Stimulated activated CD4-positive, alpha-beta T cell treated with anti-CD3 and anti-CD28 coated beads, Interleukin-12 subunit alpha, Interleukin-12 subunit beta, amount 100 ng/mL, for 4 hours (primary cell): Measurements from ENCODE around the gene UCP2.

Experiments
- DNase-seq: peaks from one replicate; pipeline ENCODE4 v3.0.0-alpha.2; 2020

The UCP2 gene

DNA sequence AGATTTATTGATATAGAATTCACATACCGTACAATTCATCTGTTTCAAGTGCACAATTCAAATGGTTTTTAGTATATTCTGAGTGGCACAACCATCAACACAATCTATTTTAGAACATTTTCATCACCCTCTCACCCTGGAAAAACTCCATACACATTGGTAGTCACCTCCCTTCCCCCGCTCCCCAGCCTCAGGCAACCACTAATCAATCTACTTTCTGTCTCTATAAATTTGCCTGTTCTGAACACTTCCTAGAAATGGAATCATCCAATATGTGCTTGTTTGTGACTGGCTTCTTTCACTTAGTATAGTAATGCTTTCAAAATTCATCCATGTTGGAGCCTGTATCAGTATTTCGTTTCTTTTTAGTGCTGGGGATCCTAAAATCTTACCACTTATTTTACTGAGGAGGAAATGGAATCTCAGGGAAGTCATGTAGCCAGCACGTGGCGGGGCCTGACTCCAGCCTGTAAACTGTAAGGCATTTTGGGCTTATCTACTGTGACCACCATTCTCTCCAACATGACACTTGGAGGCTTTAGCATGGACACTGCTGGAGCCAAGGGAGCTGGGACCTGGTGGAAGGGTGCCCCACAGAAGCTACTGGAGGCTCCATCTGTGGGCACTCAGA lies 27.1 kb upstream of the UCP2 start:
- no peak for DNase-seq

DNA sequence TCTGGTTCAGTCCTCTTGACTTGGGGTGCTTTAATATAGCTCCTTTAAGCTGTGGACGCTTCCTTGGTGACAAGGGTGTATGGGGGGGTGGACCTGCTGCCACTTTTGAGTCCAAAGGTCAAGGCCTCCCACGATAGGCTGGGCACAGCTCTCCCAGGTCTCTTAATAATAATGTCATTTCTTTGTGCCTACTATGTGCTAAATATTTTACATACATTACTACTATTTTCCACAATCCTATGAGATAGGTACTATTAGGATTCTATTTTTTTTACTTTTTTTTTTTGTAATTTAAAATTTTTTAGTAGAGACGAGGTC lies 26.5 kb upstream of the UCP2 start:
- DNase-seq = no peak

DNA sequence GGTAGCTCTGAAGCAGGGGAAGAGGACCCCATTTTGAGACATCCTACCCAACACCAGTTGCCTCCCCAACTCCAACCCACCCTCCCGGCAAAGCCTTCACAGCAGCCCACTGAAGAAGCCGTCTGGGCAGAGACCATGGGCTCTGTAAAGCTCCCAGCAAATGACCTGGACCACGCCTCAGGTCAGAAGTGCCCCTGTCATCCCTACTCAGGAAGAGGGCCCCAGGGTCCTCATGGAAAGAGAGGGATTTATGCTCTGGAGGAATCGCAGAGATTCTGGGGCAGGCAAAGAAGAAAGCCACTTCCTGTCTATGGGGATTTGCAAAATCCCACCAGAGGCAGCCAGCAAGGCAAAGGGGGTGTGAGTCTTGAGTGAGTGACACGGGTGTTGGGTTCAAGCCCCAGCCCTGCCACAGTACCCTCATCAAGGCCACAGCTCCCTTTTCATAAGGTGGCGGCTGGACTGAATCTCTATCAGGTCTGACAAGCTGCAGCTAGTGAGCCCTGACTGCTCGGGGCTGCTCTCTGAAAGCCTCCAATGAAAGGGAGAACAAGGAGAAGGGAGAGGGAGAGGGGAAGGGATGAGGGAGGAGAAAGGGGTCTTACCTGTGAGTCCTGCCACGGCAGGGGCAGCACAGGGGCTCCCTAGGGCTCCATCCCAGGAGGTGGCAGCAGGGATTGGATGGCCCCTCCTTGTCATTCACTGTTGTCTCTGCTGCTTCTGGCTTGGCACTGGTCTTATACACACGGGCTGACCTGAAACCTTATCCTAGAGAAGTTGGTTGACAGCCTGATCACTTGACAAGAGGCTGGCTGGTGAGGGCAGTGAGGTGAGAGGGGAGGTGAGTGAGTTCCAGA lies 26.0 kb upstream of the UCP2 start, which contains the start of gene UCP3:
TSS of gene UCP3 (minus strand) at position 713 of the 857 bp plus-strand sequence. CDS start 2,043 bp downstream, outside the sequence.
- no peak for DNase-seq

DNA sequence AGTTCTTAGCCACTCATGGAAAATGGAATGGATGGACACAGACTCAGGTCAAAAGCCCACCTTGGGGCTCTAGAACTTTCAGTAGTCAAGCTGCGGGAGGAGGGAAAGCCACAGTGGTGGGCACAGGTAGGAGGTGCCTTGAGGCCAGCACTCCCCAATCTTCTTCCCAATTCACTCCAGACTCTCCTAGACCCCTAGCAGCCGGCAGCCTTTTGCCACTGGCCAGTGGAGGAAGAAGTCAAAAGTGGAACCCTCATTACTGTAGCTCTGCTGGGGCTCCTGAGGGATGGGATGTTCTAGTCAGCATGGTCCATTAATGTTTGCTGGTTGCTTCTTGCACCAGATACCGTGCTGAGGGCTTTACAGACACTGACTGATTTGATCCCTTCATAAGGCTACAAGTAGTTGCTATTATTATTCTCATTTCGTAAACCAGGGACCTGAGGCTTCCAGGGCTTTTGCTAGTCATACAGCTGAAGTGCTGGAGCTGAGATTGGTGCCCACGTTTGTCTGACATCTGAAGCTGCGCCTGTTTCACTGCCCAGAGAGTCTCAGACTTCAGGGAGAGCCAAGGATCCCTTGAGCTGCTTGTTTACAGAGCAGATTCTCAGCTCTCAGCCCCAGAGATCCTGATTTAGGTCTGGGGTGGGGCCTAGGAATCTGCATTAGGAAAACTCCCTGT lies 25.2 kb upstream of the UCP2 start:
- DNase-seq = no peak

DNA sequence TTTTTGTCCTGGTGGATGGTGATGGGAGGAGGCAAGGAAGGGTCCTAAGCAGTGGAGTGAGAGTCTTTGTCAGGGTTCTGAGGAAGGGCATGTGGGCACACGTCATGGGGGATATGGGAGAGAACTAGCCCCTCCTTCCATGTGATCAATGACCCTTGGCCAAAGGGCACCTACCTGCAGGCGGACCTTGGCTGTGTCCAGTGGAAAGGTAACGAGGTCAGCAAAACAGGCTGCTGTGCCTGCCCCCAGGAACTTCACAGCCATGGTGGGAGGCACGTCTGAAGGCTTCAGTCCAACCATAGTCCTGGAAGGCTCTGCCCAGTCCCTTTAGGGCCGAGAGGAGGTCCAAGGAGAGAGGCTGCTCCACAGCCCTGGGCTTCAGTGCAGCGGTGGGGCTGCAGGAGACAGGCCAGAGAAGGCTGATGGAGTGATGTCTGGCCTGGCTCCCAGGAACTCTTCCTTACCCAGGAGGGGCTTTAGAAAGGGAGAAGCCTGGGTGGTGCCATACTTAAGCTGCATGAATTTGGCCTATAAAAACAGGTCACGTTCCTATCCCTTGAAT lies 24.2 kb upstream of the UCP2 start:
- no peak for DNase-seq

DNA sequence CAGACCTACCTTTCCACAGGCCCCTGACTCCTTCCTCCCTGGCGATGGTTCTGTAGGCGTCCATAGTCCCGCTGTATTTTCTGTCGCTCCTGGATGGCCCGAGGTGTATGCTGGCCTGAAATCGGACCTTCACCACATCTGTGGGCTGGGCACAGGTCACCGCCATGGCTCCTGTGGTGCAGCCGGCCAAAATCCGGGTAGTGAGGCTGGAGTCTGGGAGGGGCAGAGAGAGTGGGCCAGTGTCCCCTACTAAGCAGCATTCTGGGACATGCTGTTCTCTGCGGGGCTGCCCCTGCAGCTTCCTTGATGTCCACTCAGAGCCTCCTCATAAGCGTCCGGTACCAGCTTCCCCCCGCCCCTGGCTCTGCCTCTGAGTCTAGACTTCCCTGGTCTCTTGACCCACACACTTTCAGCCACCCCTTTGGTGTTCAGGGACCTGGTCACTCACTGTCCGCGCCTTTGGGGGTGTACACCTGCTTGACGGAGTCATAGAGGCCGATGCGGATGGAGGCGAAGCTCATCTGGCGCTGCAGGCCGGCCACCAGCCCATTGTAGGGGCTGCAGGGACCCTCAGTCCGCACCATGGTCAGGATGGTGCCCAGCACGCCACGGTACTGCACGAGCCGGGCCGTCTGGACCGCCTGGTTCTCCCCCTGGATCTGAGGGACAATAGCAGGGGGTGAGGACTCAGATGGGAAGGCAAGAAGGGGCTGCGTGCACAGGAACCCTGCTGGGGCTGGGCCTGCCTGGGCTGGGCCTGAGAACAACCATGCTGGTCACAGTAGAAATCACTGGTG lies 23.3 kb upstream of the UCP2 start:
- no peak for DNase-seq

DNA sequence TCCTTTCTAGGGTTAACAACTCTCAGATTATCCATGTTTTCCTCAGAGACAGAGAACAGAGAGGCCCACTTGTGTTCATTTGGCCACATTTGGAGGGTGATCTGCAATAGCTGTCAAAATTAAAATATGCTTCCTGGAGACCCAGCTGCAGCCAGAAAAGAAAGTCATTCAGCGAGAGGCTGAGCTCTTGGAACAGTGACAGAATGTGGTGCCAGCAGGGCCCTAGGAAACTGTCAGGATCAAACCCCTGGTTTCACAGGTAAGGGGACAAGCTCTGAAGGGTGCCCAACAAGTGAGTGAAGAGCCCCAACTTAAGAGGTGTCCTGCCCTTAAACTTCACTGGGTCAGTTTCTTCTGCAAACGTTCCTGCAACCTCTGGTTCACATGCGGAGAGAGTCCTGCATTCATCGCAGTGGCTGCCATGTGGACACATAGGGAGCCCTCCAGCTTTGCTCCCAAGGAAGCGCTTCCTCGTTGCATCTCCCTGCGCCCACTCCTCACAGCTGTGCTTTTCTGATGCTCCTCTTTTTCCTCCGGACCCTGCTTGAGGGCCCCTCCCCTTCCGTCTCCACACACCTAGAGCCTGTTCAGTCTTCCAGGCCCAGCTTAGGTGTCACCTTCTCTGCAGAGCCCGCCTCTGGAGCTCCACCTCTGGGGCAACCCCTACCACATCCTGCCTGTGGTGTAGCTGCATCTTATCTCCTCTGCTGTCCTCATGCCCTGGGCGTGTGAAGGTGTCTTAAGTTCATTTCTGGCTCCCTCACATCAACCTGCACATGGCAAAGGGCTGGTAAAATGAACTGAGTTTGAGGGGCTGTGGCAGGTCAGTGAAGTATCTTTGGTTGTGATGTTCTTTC lies 22.3 kb upstream of the UCP2 start:
- peak; percentile 61 for DNase-seq

DNA sequence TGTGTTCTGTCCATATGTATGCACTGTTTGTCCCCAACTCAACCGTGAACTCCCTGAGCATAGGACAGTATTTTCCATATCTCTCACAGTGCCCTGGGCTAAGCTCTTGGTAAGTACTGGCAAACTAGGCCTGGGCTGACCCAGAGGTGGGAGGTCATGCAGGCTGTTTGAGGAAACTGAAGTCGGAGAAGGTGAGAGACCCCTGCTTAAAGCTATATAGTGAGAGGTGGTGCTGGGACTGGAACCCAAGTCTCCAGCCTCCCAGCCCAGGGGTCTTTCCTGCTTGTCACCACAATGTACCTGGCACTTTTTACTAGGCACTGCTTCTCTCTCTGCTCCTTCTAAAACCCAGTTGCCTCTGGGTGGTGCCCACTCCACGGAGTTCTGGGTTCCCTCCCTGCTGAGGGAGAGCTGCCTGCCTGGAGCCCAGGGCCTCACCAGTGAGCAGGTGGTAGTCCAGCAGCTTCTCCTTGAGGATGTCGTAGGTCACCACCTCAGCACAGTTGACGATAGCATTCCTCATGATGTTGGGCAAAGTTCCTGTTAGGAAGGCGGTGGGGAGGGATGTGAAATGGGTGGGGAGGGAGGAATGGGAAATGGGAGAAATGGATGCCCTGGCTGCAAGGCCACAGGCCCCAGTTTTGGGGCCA lies 21.5 kb upstream of the UCP2 start:
- DNase-seq = no peak

DNA sequence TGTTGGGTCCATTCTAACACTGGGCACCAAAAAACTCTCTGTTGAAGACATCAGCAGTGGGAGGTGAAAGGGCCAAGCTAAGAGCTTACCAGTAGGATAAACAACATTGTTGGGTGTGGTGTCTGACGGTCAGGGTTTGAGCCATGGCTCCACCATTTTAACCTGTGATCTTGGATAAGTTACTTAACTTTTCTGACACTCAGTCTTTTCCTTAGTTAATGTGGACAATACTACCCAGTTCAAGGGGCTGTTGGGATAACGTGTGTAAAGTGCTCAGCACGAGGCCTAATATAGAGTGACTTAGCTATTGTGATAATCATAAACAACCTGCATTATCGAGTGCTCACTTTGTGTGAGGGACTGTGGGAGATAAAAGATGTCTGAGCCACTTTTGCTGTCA lies 20.2 kb upstream of the UCP2 start:
- no peak for DNase-seq

DNA sequence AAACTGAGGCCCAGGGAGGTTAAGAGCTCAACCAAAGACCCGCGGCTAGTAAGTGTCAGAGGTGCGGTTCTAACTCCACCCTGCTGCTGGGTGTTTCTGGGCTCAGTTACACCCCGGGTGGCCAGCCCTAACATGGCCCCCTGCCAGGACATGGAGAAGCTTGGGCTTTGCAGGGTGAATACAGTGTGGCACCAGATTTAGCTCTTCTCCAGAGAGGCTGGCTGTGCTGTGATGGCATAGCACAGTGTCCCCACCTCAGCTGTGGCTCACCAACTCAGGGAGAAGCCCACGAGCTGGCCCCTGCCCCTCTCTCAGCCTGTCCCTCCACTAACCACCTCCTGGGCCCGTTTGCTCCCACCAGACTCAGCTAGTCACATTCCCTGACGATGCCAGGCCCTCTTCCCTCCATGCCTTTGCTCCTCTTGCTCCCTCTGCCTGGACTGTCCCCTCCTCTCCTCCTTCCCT lies 19.2 kb upstream of the UCP2 start:
- DNase-seq = no peak

DNA sequence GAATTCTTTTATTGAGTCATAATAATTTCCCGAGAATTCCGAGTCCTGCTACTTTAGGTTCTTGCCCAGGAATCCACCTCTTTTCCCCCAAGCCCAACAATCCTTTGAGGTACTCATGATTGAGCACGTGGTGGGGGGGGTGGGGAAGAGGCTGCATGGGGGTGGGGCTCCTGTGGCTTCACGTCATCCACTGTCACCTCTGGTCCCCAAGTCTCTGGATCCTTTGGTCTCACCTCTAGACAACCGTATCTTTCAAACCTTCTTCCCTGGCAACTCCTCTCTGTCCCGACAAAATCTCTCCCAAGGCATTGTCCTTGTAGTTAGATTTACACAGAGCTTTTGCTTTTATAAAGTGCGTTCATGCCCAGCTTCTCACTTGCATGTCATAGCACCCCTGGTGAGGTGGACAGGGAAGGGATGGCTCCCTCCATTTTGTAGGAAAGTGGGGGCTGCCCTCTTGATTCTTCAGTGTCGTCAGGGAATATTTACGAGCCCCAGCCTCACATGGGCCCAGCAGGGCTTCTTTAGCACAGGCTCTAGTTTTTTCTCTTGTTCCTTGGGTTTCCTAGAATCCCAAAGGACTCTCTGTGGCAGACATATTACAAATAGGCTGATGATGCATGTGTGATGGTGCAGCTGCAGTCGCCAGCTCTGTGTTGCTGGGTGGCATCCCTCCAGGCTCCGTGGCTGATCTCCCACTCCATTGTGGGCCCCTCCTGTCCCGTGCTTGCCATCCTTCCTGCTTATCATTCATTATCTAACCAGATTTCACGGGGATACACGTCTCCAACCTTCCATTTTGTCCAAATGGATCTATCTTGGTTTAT lies 17.9 kb upstream of the UCP2 start:
- no peak for DNase-seq

DNA sequence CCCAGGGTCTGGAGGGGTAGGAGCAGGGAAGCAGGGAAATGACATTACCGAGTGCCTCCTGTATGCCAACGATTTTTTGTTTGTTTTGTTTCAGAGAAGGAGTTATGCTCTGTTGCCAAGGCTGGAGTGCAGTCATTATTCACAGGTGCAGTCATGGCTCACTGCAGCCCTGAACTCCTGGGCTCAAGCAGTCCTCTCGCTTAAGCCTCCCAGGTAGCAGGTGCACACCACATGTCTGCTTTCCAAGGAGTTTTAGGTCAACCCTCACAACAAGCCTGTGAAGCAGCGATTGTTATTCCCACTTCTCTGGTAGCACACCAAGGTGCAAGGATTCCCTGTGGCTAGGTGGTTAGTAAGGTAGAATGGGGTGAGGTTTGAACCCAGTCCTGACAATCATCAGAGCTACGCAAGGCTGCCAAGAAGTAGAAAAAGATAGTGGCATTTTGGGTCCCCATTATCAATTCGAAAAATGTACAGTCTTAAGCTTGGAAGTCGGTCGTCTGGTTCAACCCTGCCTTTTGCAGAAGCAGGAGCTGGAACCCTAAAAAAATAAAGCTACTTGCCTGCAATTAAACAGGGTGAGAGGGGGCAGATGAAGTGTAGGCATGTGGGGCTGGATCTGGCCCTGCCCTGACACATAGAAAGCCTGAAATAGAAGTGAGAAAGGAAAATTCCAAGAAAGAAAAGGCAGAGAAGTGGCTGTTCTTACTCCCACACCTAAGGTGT lies 17.1 kb upstream of the UCP2 start:
- no peak for DNase-seq

DNA sequence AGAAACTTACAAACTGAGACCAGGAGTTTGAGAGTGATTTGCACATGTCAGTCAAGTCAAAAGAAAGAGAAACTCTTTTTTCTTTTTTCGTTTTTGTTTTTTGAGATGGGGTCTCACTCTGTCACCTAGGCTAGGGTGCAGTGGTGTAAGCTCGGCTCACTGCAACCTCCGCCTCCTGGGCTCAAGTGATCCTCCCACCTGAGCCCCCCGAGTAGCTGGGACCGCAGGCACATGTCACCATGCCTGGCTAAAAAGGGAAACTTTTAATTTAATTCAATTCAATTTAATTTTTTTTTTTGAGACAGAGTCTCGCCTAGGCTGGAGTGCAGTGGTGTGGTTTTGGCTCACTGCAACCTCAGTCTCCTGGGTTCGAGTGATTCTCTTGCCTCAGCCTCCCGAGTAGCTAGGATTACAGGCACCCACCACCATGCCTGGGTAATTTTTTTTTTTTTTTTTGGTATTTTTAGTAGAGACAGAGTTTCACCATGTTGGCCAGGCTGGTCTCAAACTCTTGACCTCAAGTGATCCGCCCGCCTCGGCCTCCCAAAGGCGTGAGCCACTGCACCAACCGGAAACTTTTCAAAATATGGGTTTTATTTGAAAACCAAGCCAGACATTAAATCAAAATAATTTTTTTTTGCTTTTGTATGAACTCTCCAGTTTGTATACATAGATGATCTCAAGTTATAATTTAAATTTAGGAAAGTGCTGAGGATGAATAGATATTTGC lies 16.4 kb upstream of the UCP2 start:
- no peak for DNase-seq

DNA sequence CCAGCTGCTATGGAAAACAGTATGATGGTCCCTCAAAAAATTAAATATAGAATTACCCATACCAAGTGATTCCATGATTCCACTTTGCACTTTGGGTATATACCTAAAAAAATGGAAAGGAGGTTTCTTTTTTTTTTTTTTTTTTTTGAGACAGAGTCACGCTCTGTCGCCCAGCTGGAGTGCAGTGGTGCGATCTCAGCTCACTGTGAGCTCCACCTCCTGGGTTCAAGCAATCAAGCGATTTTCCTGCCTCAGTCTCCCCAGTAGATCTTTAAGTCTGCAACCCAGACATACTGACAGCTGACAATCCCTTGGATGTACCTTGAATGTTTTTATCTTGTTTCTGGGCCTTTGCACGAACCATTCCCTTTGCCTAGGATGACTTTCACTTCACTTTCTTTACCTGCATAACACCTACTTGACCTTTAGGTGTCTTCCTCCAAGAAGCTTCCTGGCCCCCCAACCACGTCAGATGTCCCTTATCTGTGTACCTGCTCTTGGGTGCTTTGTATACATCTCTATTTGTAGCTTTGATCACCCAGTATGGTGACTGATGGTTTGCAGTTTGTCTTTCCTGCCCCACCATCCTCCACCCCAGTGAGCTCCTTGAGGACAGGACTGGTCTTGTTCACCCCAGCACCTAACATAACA lies 14.6 kb upstream of the UCP2 start:
- no peak for DNase-seq

DNA sequence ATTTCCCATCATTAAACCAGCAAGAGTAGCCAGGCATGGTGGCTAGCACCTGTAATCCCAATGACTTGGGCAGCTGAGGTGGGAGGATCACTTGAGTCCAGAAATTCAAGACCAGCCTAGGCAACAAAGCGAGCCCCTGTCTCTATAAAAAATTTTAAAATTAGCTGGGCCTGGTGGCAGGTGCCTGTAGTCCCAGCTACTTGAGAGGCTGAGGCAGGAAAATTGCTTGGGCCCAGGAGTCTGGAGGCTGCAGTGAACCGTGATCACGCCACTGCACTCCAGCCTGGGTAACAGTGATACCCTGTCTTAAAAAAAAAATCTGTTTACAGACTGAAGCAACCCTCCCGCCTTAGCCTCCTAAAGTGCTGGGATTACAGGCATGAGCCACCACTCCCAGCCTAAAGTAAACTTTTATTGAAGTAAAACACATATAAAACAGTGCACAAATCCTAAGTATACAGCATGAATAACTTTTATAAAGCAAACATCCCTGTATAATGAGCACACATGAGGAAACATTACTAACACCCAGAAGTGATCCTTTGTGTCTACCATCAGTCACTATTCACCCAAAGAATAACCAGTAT lies 13.6 kb upstream of the UCP2 start:
- no peak for DNase-seq

DNA sequence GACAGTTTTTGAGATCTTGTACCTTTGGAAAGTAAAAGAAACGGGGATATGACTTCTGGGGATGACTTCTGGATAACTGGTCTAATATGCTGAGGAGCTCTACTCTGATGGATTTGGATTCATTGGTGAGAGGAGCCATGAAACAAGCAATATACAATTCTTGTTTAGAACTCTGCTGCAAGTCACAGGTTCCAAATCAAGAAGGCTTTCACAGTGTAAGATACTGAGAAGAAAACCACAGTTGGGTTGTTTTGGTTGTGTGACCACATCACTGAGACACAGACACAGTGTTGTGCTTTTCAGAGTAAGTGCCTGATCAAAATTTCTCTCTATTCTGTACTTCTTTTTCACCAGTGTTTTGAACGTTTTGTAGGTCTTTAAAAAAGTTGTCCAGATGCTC lies 13.1 kb upstream of the UCP2 start:
- DNase-seq = no peak

DNA sequence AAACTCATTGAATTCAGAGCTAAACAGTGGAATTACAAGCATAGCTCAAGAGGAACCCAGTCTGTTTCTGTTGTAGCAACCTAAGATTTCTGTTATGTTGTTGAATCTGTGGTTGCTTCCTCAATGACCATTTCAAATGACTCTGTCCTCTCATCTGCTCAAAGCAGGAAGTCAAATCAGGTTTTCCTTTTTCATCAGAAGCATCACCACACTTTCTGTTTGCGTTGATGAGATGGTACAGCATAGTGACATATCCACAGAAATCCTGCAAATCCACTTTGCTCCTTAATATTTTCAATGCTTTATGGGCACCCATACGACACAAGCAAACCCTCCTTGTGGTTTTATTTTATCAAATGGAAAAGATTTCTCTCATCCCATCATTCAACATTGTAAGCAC lies 12.6 kb upstream of the UCP2 start:
- no peak for DNase-seq

DNA sequence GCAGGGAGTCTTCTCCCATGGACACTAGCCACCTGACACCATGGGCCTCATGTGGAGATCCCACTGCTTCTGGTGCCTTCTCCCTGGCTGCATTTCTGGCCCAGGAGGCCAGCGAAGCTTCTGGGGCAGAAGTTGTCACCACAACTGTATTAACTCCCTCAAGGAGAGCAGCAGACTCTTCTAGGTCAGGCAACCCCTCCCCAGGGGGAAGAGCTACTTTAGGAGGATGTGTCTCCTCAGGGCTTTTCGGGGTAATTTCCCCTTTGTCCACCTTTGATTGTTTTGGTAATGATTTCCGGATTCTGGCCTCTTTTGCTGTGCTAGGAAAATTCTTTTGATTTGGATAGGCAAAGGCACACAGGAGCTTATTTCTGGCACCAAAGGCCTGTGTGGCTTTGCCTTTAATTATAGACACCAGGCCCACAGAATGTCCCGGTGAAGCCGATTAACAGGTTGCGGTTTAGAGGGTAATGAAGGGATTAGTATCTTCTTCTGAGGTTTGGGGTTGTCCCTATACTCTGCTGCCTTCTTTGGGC lies 8.9 kb upstream of the UCP2 start:
- DNase-seq = no peak
